Fibroblast of mammary gland (primary cell): ENCODE measurements around the gene OR11G2.
"Not testable (repeated sequence)": the region's sequence is repeated elsewhere in the genome, so short reads cannot be mapped to it uniquely, and the experiment has no call there.

Experiments
- DNase-seq: peaks from one replicate; pipeline ENCODE4 v3.0.0-alpha.2; 2010; ENCODE audit warnings: low read depth
- H3K4me3 ChIP-seq: 2 replicates; pipeline ENCODE4 v1.5.1; 2011; ENCODE audit warnings: low read depth, mild to moderate bottlenecking, low read length, moderate library complexity; ENCODE audit not compliant: control insufficient read depth
- TF ChIP-seq, protein P1 (sequence below): conservative IDR thresholded peaks from 2 replicates; pipeline ENCODE4 v1.5.1; 2011; ENCODE audit warnings: low read depth, low read length, inconsistent platforms; ENCODE audit not compliant: control insufficient read depth, insufficient read depth

Gene OR11G2

GRCh38 chr14:20195911-20196310 is 5.2 kb downstream of the OR11G2 start:
- no peak for DNase-seq

DNA sequence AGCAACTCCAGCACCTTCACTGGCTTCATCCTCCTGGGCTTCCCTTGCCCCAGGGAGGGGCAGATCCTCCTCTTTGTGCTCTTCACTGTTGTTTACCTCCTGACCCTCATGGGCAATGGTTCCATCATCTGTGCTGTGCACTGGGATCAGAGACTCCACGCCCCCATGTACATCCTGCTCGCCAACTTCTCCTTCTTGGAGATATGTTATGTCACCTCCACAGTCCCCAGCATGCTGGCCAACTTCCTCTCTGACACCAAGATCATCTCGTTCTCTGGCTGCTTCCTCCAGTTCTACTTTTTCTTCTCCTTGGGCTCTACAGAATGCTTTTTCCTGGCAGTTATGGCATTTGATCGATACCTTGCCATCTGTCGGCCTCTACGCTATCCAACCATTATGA is 6.8 kb downstream of the OR11G2 start:
- H3K4me3 ChIP-seq: no peak overlapping the region
- DNase-seq: no peak
- TF ChIP-seq, protein P1, sequence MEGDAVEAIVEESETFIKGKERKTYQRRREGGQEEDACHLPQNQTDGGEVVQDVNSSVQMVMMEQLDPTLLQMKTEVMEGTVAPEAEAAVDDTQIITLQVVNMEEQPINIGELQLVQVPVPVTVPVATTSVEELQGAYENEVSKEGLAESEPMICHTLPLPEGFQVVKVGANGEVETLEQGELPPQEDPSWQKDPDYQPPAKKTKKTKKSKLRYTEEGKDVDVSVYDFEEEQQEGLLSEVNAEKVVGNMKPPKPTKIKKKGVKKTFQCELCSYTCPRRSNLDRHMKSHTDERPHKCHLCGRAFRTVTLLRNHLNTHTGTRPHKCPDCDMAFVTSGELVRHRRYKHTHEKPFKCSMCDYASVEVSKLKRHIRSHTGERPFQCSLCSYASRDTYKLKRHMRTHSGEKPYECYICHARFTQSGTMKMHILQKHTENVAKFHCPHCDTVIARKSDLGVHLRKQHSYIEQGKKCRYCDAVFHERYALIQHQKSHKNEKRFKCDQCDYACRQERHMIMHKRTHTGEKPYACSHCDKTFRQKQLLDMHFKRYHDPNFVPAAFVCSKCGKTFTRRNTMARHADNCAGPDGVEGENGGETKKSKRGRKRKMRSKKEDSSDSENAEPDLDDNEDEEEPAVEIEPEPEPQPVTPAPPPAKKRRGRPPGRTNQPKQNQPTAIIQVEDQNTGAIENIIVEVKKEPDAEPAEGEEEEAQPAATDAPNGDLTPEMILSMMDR: no peak

More at GRCh38 chr14:20195911-20196310, 5.2 kb downstream of the OR11G2 start:
- no peak overlapping the region for H3K4me3 ChIP-seq
- TF ChIP-seq, protein P1: no peak

GRCh38 chr14:20198991-20199390 is 8.3 kb downstream of the OR11G2 start:
- TF ChIP-seq, protein P1: no peak
- no peak overlapping the region for H3K4me3 ChIP-seq
- DNase-seq: no peak

DNA sequence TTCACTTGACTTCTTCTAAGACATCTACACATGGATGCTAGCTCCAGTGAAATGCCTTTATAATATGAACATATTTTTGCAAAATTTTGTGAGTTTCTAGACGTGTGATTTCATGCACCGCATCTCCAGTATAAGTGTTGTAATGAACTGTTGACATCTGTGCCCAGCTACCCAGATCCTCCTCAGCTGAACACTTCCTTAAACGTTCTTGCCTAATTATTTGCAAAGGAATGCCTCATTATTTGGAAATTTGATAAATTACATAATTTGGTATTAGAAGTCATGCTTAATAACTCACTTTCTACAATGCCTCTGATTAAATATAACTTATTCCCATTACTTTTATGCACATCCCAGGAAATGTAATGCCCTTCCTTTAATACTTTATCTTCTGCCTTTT is 14.0 kb downstream of the OR11G2 start:
- DNase-seq: no peak
- TF ChIP-seq, protein P1: no peak
- no peak overlapping the region for H3K4me3 ChIP-seq

DNA sequence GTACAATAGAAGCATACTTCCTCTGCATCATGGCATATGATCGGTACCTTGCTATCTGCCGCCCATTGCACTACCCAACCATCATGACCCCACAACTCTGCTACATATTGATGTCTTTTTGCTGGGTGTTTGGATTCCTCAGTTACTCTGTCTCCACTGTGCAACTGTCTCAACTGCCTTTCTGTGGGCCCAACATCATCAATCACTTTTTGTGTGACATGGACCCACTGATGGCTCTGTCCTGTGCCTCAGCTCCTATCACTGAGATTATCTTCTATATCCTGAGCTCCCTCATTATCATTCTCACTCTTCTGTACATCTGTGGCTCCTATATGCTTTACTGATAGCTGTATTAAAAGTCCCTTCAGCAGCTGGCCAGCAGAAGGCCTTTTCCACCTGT is 18.9 kb downstream of the OR11G2 start:
- no peak for DNase-seq
- H3K4me3 ChIP-seq: no peak overlapping the region
- TF ChIP-seq, protein P1: no peak

GRCh38 chr14:20212406-20212805 is 21.7 kb downstream of the OR11G2 start:
- H3K4me3 ChIP-seq, DNase-seq: not testable (repeated sequence)

GRCh38 chr14:20215196-20215595 is 24.5 kb downstream of the OR11G2 start:
- TF ChIP-seq, protein P1: no peak
- H3K4me3 ChIP-seq: no peak overlapping the region
- no peak for DNase-seq
